GM19240 (cell line): ENCODE data around the gene SIGLEC8.
"Not testable (repeated sequence)": the region's sequence is repeated elsewhere in the genome, so short reads cannot be mapped to it uniquely, and the experiment has no call there.

Experiments
- DNase-seq: peaks from one replicate; pipeline ENCODE4 v3.0.0; 2011; ENCODE audit warnings: low spot score; ENCODE audit not compliant: insufficient read length

SIGLEC8 gene

DNA sequence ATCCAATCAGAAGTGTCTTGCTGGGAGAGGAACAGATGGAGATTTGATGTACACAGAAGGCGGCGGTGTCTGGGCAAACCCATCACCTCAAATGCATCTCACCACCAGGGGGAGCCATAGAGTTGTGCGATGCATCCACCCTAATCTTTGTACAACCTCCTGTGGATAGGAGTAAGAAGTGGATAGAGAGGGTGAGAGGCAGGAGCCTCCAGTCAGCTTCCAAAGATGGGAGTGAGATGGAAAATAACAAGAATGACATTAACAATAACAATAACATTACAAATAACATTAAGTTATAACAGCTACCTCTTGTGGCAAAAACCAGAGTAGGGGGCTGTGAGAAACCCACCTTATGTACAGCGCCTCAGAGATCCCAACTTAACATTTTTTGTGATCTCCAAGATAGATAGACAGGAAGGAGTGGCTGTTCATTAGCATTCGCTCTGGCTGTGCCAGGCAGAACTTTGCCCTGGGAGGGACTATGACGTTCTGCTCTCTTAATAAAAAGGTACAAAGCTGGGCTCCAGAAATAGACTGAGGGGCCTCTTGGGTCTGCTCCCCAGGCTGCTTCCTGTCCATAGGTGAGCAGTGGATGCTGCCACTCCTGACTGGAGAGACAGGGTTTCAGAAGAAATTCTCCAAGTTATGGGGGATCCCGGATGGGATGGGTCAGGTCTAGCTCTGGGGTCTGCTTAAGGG, 14.9 kb upstream of the SIGLEC8 start:
- peak; percentile 66 for DNase-seq

DNA sequence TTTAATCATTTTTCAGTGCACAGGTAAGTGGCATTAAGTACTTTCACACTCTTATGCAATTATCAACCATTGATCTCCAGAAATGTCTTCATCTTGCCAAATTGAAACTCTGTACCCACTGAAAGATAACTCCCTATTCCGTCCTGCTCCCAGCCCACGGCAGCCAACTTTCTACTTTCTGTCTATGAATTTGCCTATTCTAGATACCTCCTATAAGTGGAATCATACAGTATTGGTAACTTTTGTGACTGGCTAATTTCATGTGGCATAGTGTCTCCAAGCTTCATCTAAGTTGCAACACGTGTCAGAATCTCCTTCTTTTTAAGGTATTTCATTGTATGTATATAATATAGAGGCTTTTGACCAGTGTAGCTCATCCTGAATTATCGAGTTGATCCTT, 14.4 kb upstream of the SIGLEC8 start:
- no peak for DNase-seq

GRCh38 chr19:51471527-51471926, 13.3 kb upstream of the SIGLEC8 start:
- DNase-seq: no peak

DNA sequence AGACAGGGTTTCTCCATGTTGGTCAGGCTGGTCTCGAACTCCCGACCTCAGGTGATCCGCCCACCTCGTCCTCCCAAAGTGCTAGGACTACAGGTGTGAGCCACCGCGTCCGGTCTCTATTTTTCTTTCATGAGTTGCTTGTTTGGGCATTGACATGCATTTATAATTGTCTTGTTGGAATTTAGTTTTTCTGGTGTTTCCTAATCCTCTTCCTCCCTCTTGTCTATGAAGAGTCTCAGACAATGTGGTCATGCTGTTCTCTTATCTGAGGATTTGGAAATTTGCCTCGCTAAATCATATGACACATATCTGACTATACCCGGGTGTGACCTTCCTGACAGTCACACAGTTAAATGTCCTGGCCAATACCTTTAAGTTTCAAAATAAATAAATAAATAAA, 12.7 kb upstream of the SIGLEC8 start:
- no peak for DNase-seq

DNA sequence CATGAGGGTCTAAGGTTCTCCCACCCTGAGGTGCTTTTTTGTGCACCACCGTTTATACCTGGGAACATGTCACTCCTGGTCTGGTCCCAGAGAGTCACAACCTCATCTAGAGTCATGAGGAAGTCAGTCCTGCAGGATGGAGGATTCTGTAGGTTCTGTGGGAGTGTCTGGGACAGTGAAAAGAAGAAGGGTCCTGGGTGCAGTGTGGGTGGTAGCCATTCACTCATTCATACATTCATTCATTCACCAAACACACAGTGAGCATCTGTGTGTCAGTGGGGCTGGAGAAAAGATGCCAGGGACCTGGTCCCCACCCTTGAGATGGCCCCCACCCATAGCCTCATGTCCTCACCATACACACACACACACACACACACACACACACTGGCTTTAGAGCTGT, 11.4 kb upstream of the SIGLEC8 start:
- no peak for DNase-seq

DNA sequence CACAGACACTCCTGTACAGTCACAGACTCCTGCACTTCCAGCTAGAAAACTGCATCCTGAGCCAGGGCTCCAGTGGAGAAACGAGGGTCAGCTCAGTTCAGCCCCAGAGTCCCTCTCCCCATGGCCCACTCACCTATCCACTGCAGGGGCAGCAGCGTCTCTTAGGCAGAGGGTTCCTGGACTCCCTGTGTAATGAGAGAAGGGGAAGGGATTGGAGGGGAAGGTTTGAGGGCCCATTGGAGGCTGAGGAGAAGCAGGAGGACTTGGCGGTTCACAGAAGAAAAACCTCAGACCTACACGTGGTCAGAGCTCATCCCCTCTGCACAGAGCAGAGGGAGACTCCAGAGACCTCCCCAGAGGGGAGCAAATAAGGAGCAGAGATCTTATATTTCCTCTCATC, 10.9 kb upstream of the SIGLEC8 start:
- DNase-seq: no peak

GRCh38 chr19:51468545-51468920, 10.3 kb upstream of the SIGLEC8 start:
- no peak for DNase-seq

DNA sequence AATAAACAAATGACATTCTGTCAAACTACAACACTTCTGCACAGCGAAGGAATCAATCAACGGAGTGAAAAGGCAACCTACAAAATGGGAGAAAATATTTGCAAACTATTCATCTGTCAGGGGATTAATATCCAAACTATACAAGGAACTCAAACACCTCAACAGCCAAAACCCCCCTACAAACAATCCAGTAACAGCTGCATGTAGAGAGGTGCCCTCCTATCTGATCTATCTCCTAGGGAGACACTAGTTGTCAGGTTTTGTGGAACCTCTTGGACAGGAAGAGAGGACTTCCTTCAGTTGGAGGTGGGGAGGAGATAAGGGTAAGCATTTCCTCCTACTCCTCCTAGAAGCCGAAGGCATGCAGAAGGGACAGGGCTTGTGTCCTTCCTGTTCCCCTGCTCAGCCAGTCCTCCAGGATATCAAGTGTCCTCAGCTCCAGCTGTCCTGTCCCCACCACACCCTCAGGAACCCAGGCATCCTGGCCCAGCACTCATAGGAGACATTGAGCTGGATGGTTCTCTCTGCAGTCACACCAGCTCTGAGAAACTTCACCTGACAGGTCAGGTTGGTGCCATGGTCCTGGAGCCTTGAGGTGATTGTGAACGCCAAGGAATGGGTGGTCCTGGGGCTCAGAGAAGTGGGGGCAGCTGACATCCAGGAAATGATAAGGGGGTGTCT, 9.8 kb upstream of the SIGLEC8 start:
- no peak for DNase-seq

DNA sequence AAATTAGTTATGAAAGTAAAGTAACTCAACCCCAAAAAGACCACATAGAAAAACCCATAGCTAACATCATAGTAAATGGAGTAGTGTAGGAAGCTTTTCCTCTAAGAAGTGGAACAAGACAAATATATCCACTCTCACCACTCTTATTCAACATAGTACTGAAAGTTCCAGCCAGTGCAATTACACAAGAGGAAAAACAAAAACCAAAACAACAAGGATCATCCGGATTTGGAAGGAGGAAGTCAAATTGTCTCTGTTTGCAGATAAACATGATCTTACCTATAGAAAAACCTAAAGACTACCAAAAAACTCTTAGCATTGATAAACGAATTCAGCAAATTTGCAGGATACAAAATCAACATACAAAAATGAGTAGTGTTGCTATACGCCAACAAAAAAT, 8.5 kb upstream of the SIGLEC8 start:
- DNase-seq: no peak

DNA sequence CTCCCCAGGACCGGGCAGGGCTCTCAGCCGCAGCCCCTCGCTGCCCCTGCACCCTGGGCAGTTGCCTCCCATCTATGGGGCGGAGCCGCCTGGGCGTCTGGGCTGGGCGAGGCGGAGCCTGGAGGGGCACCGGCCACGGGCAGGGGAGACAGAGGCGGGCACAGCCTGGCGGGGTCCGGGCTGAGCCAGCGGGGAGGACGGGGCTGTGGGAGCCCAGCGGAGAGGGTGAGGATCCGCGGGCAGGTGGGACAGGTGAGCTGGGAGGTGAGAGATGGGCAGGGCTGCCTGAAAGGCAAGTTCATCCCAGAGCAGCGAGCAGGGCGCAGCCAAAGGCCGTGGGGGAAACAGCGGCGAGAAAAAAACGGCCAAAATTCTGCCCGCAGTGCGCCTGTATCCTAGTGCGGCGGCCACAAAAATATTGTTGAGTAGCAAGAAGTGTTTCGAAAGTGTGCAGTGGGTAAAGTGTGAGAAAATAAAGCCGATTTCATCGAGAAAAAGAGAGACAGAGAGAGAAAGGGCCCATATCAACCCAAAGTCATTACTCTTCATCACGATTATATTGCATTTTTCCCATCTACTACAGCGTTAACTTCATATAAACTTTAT, 5.8 kb upstream of the SIGLEC8 start:
- not testable (repeated sequence) for DNase-seq

- DNase-seq: no peak
These were observed 4.4 kb upstream of the SIGLEC8 start for GRCh38 chr19:51462681-51463080.

DNA sequence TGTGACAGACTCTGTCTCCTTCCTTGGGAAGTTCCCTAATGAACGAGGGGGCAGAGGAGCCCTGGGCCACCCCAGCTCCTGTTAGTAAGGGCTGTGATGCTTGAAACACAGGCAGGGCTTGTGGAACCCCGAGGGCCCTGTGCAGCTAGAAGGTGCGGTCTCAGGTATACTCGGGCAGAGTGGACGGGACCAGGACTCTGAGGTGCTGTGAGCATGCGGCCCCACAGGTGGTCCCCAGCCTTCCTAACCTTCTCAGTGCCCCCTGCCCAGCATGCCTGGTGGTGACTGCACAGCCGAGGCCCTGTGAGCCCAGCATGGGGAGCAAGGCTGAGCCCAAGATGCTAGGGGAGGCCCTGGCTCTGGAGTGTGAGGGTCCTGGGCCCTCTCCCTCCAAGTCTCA, 4.0 kb upstream of the SIGLEC8 start:
- DNase-seq: no peak

DNA sequence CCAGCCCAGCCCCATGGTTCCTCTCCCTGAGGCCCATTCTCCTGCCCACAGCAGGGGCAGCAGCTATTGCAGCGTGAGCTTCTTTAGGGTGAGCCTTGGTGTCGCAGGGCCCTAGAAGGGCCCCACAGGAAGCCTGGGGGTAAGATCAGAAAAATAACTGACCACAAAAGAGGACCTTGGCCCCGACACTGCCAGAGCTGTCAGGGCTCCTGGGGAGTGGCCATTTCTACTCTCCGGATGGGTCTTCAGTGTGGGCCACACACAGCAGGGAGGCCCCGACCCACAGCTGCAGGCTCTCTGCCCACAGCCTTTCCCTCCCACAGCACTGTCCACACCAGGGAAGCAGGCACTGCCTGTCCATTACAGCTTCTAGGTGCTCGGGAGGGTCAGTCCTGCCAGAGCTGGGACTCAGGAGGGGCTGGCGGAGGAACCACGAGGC, 3.5 kb upstream of the SIGLEC8 start:
- no peak for DNase-seq

DNA sequence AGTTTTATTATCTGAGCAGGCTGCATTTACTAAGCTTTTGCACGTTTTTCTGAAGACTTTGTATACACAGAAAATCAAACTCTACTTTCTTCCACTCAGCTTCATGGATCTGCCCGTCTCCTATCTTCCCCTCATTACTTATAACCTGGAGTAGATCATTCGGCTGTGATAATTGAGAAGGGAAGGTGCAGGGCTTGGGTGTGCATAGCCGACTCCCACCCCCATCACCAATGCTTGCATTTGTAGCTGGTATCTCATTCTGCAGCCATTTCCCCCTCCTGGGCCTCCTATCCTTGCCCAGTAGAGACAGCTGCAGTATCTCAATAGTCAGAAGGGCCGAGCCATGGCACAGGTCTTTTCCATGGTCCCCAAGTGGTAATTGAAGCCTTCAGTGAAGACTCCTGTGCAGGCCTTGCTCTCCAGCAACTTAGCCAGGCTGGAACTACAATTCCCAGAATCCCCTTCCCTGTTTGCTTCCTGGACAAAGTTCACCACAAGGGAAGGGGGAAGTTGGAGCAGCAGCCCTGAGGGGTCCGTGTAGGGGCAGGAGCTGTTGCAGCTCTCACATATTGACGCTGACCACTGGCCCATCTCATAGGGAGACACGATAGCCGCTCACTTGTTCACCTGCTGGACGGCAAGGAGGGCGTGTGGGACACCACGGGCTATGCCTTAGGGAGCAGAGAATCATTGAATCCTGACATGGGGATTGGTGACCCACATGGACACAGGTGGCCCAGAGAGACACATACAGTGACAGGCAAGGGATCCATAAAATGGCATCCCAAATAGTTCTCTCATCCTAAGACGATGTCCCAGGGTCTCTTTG, 2.1 kb upstream of the SIGLEC8 start:
- DNase-seq: no peak

- DNase-seq: no peak
These were observed 748 bp upstream of the SIGLEC8 start for GRCh38 chr19:51458899-51459505.

GRCh38 chr19:51457351-51458013, 772 bp downstream of the SIGLEC8 start:
- no peak for DNase-seq

- DNase-seq: no peak
These were observed 1.5 kb downstream of the SIGLEC8 start for GRCh38 chr19:51456541-51457290.

DNA sequence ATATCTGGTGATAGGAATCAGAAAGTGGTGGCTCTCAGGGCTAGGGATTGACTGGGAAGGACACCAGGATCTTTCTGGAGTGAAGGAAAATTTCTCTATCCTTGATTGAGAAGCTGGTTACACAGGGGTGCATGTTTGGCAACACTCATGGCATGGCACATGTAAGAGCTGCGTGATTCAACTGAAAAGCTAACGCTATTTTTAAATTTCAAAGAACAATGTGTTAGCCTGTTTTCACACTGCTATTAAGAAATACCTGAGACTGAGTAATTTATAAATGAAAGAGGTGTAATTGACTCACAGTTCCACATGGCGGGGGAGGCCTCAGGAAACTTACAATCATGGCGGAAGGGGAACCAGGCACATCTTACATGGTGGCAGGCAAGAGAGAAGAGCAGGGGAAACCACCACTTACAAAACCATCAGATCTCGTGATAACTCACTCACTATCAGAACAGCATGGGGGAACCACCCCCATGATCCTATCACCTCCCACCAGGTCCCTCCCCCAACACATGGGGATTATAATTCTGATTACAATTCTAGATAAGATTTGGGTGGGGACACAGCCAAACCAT, 7.4 kb downstream of the SIGLEC8 start:
- no peak for DNase-seq

GRCh38 chr19:51448411-51449016, 9.7 kb downstream of the SIGLEC8 start:
- DNase-seq: no peak
